Measurements from ENCODE around the gene UBE2D3. TPM values are rescaled to one million over a fixed set of nuclear protein-coding genes. Genes with fewer than 3 reads are reported as not detected.
"Not testable (repeated sequence)": the region's sequence is repeated elsewhere in the genome, so short reads cannot be mapped to it uniquely, and the experiment has no call there.

Gene UBE2D3
- total RNA-seq, 3 donors from 2014 or later: 290 to 303 (median 293) TPM

GRCh38 chr4:102868153-102868780 lies 40.9 kb upstream of the UBE2D3 start:
- no peak for TF ChIP-seq CTCF (IDR thresholded peaks at IDR 0.05)
- H3K9me3 ChIP-seq: no peaks in the 10 kb centered on the region
- ATAC-seq: peak; percentile 54
- peaks cover 3% of the 10 kb centered on the region for H3K4me1 ChIP-seq (ENCODE audit: low read depth)
- H3K36me3 ChIP-seq (ENCODE audit: low read depth): no peaks in the 10 kb centered on the region
- peak overlapping the region; percentile 45 for H3K4me3 ChIP-seq
- DNase-seq: peak; percentile 41 to 56 (median 55)
- intact Hi-C loops (cut with DNase I, micrococcal nuclease): loop anchor here in 1 of 2 donors (2.0 kb wide), 1 partner anchor 39 kb away; no protein-coding TSS in a partner anchor

GRCh38 chr4:102867278-102868152 lies 40.2 kb upstream of the UBE2D3 start:
- peaks cover 3% of the 10 kb centered on the region for H3K4me1 ChIP-seq (ENCODE audit: low read depth)
- H3K36me3 ChIP-seq (ENCODE audit: low read depth): no peaks in the 10 kb centered on the region
- ATAC-seq (no peak), DNase-seq (no peak)
- no peak overlapping the region for H3K4me3 ChIP-seq
- no peaks in the 10 kb centered on the region for H3K9me3 ChIP-seq
- intact Hi-C loops (cut with DNase I, micrococcal nuclease): loop anchor here in 1 of 2 donors (2.0 kb wide), 1 partner anchor 39 kb away; no protein-coding TSS in a partner anchor
- no peak for TF ChIP-seq CTCF (IDR thresholded peaks at IDR 0.05)

- H3K36me3 ChIP-seq (ENCODE audit: low read depth); H3K4me1 ChIP-seq (ENCODE audit: low read depth); ATAC-seq; H3K9me3 ChIP-seq; H3K4me3 ChIP-seq; intact Hi-C loops (cut with DNase I, micrococcal nuclease); DNase-seq: not testable (repeated sequence)
These were observed 38.0 kb upstream of the UBE2D3 start for GRCh38 chr4:102865327-102865726.

- Histone ChIP-seq H3K4me3 (no peak overlapping the region), H3K36me3 (ENCODE audit: low read depth) (no peaks in the 10 kb centered on the region), H3K4me1 (ENCODE audit: low read depth) (no peaks in the 10 kb centered on the region), H3K9me3 (peaks cover 12% of the 10 kb centered on the region)
- no peak for TF ChIP-seq CTCF (IDR thresholded peaks at IDR 0.05)
- ATAC-seq: no peak
- intact Hi-C loops (cut with DNase I, micrococcal nuclease): no loop called here
- no peak for DNase-seq
These were observed 35.4 kb upstream of the UBE2D3 start for GRCh38 chr4:102862747-102863146.

GRCh38 chr4:102862016-102862415 lies 34.7 kb upstream of the UBE2D3 start:
- TF ChIP-seq CTCF (IDR thresholded peaks at IDR 0.05): no peak
- H3K36me3 ChIP-seq (ENCODE audit: low read depth): no peaks in the 10 kb centered on the region
- H3K4me3 ChIP-seq: no peak overlapping the region
- peaks cover 12% of the 10 kb centered on the region for H3K9me3 ChIP-seq
- DNase-seq (no peak), ATAC-seq (no peak)
- no peaks in the 10 kb centered on the region for H3K4me1 ChIP-seq (ENCODE audit: low read depth)
- intact Hi-C loops (cut with DNase I, micrococcal nuclease): no loop called here
